ENCODE measurements around the gene CLCF1. TPM values are rescaled to one million over a fixed set of nuclear protein-coding genes. Genes with fewer than 3 reads are reported as not detected.

The CLCF1 gene
- total and polyA plus RNA-seq, 10 of the 15 experiments (the other 5 are each of a cell fraction or from before 2014, with no cell fraction given): 0.16 to 2.1 (median 0.63) TPM; not detected in 1

DNA sequence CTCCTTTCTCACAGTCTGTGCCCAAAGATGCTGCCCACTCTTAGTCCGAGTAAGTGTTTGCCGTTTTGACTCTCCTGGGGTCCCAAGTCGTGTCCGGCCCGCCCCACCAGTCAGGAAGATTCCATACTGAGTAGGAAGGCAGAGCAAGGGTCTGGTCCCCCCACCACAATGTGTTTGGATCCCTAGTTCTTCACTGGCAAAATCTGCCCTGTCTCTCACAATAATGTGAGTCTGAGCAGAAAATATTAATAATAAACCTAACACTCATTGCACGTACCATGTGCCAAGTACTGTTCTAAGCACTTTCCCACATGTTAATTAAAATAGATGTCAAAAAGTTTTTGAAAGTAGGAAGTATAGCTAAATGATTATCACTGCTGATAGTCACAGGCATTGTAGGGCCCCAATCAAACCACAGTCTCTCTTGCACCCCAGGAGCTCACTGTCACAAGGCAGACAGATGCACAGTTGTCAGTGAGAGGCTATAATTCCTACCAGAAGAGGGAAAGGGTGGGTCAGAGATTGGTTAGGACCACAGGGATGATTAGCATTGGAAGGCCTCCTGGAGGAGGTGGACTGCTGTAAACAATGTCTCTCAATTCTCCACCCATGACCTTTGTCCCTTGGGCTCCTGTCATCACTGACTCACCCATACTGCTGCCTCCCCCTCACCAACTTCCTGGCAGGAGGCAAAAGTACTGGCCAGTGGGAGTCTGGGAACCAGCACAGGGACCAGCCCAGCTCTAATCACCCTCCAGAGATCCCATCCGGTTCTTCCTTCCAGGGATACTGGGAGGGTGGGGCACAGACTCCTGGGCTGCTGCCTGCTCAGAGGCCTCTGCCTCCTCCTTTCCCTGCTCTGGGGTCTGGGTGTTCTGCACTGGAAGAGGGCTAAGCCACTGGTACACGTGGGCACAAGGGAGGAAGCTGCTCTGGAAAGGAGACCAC lies 19.0 kb downstream of the CLCF1 start (continued):
- TF ChIP-seq, protein P1, sequence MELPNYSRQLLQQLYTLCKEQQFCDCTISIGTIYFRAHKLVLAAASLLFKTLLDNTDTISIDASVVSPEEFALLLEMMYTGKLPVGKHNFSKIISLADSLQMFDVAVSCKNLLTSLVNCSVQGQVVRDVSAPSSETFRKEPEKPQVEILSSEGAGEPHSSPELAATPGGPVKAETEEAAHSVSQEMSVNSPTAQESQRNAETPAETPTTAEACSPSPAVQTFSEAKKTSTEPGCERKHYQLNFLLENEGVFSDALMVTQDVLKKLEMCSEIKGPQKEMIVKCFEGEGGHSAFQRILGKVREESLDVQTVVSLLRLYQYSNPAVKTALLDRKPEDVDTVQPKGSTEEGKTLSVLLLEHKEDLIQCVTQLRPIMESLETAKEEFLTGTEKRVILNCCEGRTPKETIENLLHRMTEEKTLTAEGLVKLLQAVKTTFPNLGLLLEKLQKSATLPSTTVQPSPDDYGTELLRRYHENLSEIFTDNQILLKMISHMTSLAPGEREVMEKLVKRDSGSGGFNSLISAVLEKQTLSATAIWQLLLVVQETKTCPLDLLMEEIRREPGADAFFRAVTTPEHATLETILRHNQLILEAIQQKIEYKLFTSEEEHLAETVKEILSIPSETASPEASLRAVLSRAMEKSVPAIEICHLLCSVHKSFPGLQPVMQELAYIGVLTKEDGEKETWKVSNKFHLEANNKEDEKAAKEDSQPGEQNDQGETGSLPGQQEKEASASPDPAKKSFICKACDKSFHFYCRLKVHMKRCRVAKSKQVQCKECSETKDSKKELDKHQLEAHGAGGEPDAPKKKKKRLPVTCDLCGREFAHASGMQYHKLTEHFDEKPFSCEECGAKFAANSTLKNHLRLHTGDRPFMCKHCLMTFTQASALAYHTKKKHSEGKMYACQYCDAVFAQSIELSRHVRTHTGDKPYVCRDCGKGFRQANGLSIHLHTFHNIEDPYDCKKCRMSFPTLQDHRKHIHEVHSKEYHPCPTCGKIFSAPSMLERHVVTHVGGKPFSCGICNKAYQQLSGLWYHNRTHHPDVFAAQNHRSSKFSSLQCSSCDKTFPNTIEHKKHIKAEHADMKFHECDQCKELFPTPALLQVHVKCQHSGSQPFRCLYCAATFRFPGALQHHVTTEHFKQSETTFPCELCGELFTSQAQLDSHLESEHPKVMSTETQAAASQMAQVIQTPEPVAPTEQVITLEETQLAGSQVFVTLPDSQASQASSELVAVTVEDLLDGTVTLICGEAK (IDR thresholded peaks at IDR 0.05; ENCODE audit: borderline replicate concordance): no peak
- peak; percentile 56; the same call in 1 of the 2 replicates for TF ChIP-seq MXI1 (IDR thresholded peaks at IDR 0.05; ENCODE audit: low read depth, low read length)
- TF ChIP-seq SMARCA5 (IDR thresholded peaks at IDR 0.05): peak; percentile 54; the same call in 1 of the 2 replicates
- no peak for TF ChIP-seq MEF2A (IDR thresholded peaks at IDR 0.05; ENCODE audit: insufficient read depth, low read depth, low read length)
- 0 out of 2 replicates have a peak, but pooled peaks have one; percentile 2 for TF ChIP-seq JUNB (IDR thresholded peaks at IDR 0.05)
- TF ChIP-seq ATF7 (IDR thresholded peaks at IDR 0.05; ENCODE audit: low read depth): no peak
- TF ChIP-seq CREM (IDR thresholded peaks at IDR 0.05; ENCODE audit: low read depth): no peak
- no peak for TF ChIP-seq YBX1 (IDR thresholded peaks at IDR 0.05)
- TF ChIP-seq, protein P2, sequence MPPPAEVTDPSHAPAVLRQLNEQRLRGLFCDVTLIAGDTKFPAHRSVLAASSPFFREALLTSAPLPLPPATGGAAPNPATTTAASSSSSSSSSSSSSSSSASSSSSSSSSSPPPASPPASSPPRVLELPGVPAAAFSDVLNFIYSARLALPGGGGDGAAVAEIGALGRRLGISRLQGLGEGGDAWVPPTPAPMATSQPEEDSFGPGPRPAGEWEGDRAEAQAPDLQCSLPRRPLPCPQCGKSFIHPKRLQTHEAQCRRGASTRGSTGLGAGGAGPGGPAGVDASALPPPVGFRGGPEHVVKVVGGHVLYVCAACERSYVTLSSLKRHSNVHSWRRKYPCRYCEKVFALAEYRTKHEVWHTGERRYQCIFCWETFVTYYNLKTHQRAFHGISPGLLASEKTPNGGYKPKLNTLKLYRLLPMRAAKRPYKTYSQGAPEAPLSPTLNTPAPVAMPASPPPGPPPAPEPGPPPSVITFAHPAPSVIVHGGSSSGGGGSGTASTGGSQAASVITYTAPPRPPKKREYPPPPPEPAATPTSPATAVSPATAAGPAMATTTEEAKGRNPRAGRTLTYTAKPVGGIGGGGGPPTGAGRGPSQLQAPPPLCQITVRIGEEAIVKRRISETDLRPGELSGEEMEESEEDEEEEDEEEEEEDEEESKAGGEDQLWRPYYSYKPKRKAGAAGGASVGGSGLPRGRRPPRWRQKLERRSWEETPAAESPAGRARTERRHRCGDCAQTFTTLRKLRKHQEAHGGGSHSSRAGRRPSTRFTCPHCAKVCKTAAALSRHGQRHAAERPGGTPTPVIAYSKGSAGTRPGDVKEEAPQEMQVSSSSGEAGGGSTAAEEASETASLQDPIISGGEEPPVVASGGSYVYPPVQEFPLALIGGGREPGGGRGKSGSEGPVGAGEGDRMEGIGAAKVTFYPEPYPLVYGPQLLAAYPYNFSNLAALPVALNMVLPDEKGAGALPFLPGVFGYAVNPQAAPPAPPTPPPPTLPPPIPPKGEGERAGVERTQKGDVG (CRISPR knock-in tag; IDR thresholded peaks at IDR 0.05): no peak
- TF ChIP-seq, protein P3, sequence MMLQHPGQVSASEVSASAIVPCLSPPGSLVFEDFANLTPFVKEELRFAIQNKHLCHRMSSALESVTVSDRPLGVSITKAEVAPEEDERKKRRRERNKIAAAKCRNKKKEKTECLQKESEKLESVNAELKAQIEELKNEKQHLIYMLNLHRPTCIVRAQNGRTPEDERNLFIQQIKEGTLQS (IDR thresholded peaks at IDR 0.05; ENCODE audit: borderline replicate concordance, extremely low read depth, low read depth, low read length): no peak
- TF ChIP-seq POLR2AphosphoS2 (IDR thresholded peaks at IDR 0.05; ENCODE audit: low read depth, low read length): no peak
- TF ChIP-seq, protein P4, sequence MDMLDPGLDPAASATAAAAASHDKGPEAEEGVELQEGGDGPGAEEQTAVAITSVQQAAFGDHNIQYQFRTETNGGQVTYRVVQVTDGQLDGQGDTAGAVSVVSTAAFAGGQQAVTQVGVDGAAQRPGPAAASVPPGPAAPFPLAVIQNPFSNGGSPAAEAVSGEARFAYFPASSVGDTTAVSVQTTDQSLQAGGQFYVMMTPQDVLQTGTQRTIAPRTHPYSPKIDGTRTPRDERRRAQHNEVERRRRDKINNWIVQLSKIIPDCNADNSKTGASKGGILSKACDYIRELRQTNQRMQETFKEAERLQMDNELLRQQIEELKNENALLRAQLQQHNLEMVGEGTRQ (IDR thresholded peaks at IDR 0.05; ENCODE audit: borderline replicate concordance, low read depth, low read length): no peak; the same call in 1 of the 2 replicates
- TF ChIP-seq KAT2A (conservative IDR thresholded peaks at IDR 0.05; ENCODE audit: control insufficient read depth, low read depth, low read length): no peak
- TF ChIP-seq, protein P5, sequence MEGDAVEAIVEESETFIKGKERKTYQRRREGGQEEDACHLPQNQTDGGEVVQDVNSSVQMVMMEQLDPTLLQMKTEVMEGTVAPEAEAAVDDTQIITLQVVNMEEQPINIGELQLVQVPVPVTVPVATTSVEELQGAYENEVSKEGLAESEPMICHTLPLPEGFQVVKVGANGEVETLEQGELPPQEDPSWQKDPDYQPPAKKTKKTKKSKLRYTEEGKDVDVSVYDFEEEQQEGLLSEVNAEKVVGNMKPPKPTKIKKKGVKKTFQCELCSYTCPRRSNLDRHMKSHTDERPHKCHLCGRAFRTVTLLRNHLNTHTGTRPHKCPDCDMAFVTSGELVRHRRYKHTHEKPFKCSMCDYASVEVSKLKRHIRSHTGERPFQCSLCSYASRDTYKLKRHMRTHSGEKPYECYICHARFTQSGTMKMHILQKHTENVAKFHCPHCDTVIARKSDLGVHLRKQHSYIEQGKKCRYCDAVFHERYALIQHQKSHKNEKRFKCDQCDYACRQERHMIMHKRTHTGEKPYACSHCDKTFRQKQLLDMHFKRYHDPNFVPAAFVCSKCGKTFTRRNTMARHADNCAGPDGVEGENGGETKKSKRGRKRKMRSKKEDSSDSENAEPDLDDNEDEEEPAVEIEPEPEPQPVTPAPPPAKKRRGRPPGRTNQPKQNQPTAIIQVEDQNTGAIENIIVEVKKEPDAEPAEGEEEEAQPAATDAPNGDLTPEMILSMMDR (IDR thresholded peaks at IDR 0.05 in 2 of 3, conservative IDR thresholded peaks at IDR 0.05 in 1 of 3; ENCODE audit: control insufficient read depth in 2 of 3, extremely low read depth in 1 of 3, insufficient read depth in 1 of 3, low read depth in 3 of 3, low read length in 3 of 3): no peak
- no peak for TF ChIP-seq NFYB (IDR thresholded peaks at IDR 0.05; ENCODE audit: insufficient read depth, low read depth, low read length)
- TF ChIP-seq IKZF2 (IDR thresholded peaks at IDR 0.05): peak in 1 of 2 experiments; percentile 54; a peak in 3 of 4 replicates
- peak; percentile 67 for TF ChIP-seq NR2C1 (IDR thresholded peaks at IDR 0.05)
- TF ChIP-seq SIX5 (IDR thresholded peaks at IDR 0.05; ENCODE audit: low read depth, low read length, severe bottlenecking): no peak
